HEK293 (cell line): ENCODE data around the gene NPNT.

Experiments
- CTCF ChIA-PET: fragments of 350-600 bp; formaldehyde crosslinking; extraction: SDS; loops from one replicate; lab custom pipeline; 2021; ENCODE audit warnings: antibody characterized with exemption; lab: Yijun Ruan, JAX
- POLR2A ChIA-PET: fragments of 300-600 bp; formaldehyde crosslinking; extraction: SDS; loops from one replicate; lab custom pipeline; 2020; ENCODE audit warnings: antibody characterized with exemption, inconsistent platforms; lab: Yijun Ruan, JAX
- H3K27ac ChIP-seq: fragments of 200-500 bp; sonication (Bioruptor generic); 2 replicates; pipeline ENCODE4 v1.5.1; 2014; ENCODE audit warnings: low read depth, low read length, control low read depth, inconsistent platforms; ENCODE audit errors: extremely low read depth
- H3K36me3 ChIP-seq, 2 experiments: fragments of 200-500 bp in 1 of 2; sonication (Bioruptor generic) in 1 of 2; 1 replicate in 1 of 2; 2 replicates in 1 of 2; pipeline ENCODE4 v1.5.1; 2014 to 2017; ENCODE audit warnings: inconsistent platforms in 2 of 2, low read length in 2 of 2; ENCODE audit not compliant: control insufficient read depth in 2 of 2, insufficient read depth in 1 of 2
- H3K4me1 ChIP-seq: fragments of 200-500 bp; sonication (Bioruptor generic); 2 replicates; pipeline ENCODE4 v1.5.1; 2014; ENCODE audit warnings: mild to moderate bottlenecking, low read length, inconsistent platforms; ENCODE audit not compliant: control insufficient read depth, insufficient read depth
- H3K4me3 ChIP-seq: 2 replicates; pipeline ENCODE4 v1.5.1; 2011; ENCODE audit warnings: low read depth, mild to moderate bottlenecking, control low read depth, low read length, moderate library complexity
- H3K9me3 ChIP-seq: fragments of 200-500 bp; sonication (Bioruptor generic); 2 replicates; pipeline ENCODE4 v1.5.1; 2014; ENCODE audit warnings: low read depth, low read length, inconsistent platforms; ENCODE audit not compliant: control insufficient read depth, insufficient read depth
- BCL11B ChIP-seq: fragments of 450-650 bp; formaldehyde crosslinking; IDR thresholded peaks from 2 replicates; pipeline ENCODE4 v1.5.1; 2016; ENCODE audit warnings: low read depth, missing biosample characterization, missing genetic modification characterization
- HOXA7 ChIP-seq: sonication (generic); formaldehyde crosslinking; IDR thresholded peaks from 2 replicates; pipeline ENCODE4 v1.8.1; 2022; ENCODE audit warnings: missing genetic modification reagents, borderline replicate concordance
- KLF7 ChIP-seq: fragments of 450-650 bp; formaldehyde crosslinking; IDR thresholded peaks from 2 replicates; pipeline ENCODE4 v1.5.1; 2016; ENCODE audit warnings: missing biosample characterization, missing genetic modification characterization, borderline replicate concordance
- KLF8 ChIP-seq: fragments of 450-650 bp; formaldehyde crosslinking; IDR thresholded peaks from 2 replicates; pipeline ENCODE4 v1.5.1; 2016; ENCODE audit warnings: missing biosample characterization, missing genetic modification characterization
- RBAK ChIP-seq: fragments of 450-650 bp; formaldehyde crosslinking; IDR thresholded peaks from 2 replicates; pipeline ENCODE4 v1.5.1; 2016; ENCODE audit warnings: missing biosample characterization, missing genetic modification characterization
- ZBTB20 ChIP-seq: fragments of 450-650 bp; formaldehyde crosslinking; IDR thresholded peaks from 2 replicates; pipeline ENCODE4 v1.5.1; 2016; ENCODE audit warnings: missing biosample characterization, missing genetic modification characterization
- ZBTB21 ChIP-seq: fragments of 450-650 bp; formaldehyde crosslinking; IDR thresholded peaks from 2 replicates; pipeline ENCODE4 v1.5.1; 2017; ENCODE audit warnings: missing biosample characterization, missing genetic modification characterization
- ZFHX2 ChIP-seq: fragments of 450-650 bp; formaldehyde crosslinking; conservative IDR thresholded peaks from 2 replicates; pipeline ENCODE4 v1.5.1; 2016; ENCODE audit warnings: missing biosample characterization, missing genetic modification characterization
- ZFP3 ChIP-seq: fragments of 450-650 bp; formaldehyde crosslinking; IDR thresholded peaks from 2 replicates; pipeline ENCODE4 v1.5.1; 2016; ENCODE audit warnings: low read depth, missing biosample characterization, missing genetic modification characterization
- ZIC2 ChIP-seq: fragments of 450-650 bp; formaldehyde crosslinking; IDR thresholded peaks from 2 replicates; pipeline ENCODE4 v1.5.1; 2016; ENCODE audit warnings: missing biosample characterization, missing genetic modification characterization
- ZNF10 ChIP-seq: fragments of 450-650 bp; formaldehyde crosslinking; IDR thresholded peaks from 2 replicates; pipeline ENCODE4 v1.5.1; 2017; ENCODE audit warnings: missing biosample characterization, missing genetic modification characterization
- ZNF114 ChIP-seq: fragments of 450-650 bp; formaldehyde crosslinking; IDR thresholded peaks from 2 replicates; pipeline ENCODE4 v1.5.0; 2017; ENCODE audit warnings: missing biosample characterization, missing genetic modification characterization
- ZNF138 ChIP-seq: fragments of 450-650 bp; formaldehyde crosslinking; IDR thresholded peaks from 2 replicates; pipeline ENCODE4 v1.5.1; 2016; ENCODE audit warnings: missing biosample characterization, missing genetic modification characterization, borderline replicate concordance
- ZNF24 ChIP-seq: fragments of 450-650 bp; formaldehyde crosslinking; IDR thresholded peaks from 2 replicates; pipeline ENCODE4 v1.5.1; 2016; ENCODE audit warnings: missing biosample characterization, missing genetic modification characterization
- ZNF311 ChIP-seq: fragments of 450-650 bp; formaldehyde crosslinking; IDR thresholded peaks from 2 replicates; pipeline ENCODE4 v1.5.1; 2017; ENCODE audit warnings: missing biosample characterization, missing genetic modification characterization, borderline replicate concordance
- ZNF416 ChIP-seq: fragments of 450-650 bp; formaldehyde crosslinking; IDR thresholded peaks from 2 replicates; pipeline ENCODE4 v1.5.1; 2016; ENCODE audit warnings: missing biosample characterization, missing genetic modification characterization
- ZNF433 ChIP-seq: fragments of 450-650 bp; formaldehyde crosslinking; IDR thresholded peaks from 2 replicates; pipeline ENCODE4 v1.5.1; 2016; ENCODE audit warnings: missing biosample characterization, missing genetic modification characterization, low read depth
- ZNF473 ChIP-seq: fragments of 450-650 bp; formaldehyde crosslinking; IDR thresholded peaks from 2 replicates; pipeline ENCODE4 v1.5.1; 2017; ENCODE audit warnings: missing biosample characterization, missing genetic modification characterization
- ZNF548 ChIP-seq: fragments of 450-650 bp; formaldehyde crosslinking; IDR thresholded peaks from 2 replicates; pipeline ENCODE4 v1.5.1; 2016; ENCODE audit warnings: missing biosample characterization, missing genetic modification characterization
- ZNF560 ChIP-seq: fragments of 450-650 bp; formaldehyde crosslinking; IDR thresholded peaks from 2 replicates; pipeline ENCODE4 v1.5.1; 2017; ENCODE audit warnings: missing biosample characterization, missing genetic modification characterization, borderline replicate concordance
- ZNF645 ChIP-seq: fragments of 450-650 bp; formaldehyde crosslinking; IDR thresholded peaks from 2 replicates; pipeline ENCODE4; 2016; ENCODE audit warnings: missing biosample characterization, missing genetic modification characterization
- ZNF792 ChIP-seq: fragments of 450-650 bp; formaldehyde crosslinking; IDR thresholded peaks from 2 replicates; pipeline ENCODE4 v1.5.1; 2016; ENCODE audit warnings: missing biosample characterization, missing genetic modification characterization
- TF ChIP-seq, protein P1 (sequence below): fragments of 450-650 bp; formaldehyde crosslinking; IDR thresholded peaks from 2 replicates; pipeline ENCODE4 v1.5.1; 2016; ENCODE audit warnings: missing biosample characterization, missing genetic modification characterization
- TF ChIP-seq, protein P2 (sequence below): fragments of 450-650 bp; IDR thresholded peaks from 2 replicates; pipeline ENCODE4 v1.5.1; 2018; ENCODE audit warnings: missing biosample characterization, missing genetic modification characterization
- TF ChIP-seq, protein P3 (sequence below): fragments of 450-650 bp; formaldehyde crosslinking; IDR thresholded peaks from 2 replicates; pipeline ENCODE4 v1.5.1; 2017; ENCODE audit warnings: missing biosample characterization, mild to moderate bottlenecking, missing genetic modification characterization, moderate library complexity

Gene NPNT

DNA sequence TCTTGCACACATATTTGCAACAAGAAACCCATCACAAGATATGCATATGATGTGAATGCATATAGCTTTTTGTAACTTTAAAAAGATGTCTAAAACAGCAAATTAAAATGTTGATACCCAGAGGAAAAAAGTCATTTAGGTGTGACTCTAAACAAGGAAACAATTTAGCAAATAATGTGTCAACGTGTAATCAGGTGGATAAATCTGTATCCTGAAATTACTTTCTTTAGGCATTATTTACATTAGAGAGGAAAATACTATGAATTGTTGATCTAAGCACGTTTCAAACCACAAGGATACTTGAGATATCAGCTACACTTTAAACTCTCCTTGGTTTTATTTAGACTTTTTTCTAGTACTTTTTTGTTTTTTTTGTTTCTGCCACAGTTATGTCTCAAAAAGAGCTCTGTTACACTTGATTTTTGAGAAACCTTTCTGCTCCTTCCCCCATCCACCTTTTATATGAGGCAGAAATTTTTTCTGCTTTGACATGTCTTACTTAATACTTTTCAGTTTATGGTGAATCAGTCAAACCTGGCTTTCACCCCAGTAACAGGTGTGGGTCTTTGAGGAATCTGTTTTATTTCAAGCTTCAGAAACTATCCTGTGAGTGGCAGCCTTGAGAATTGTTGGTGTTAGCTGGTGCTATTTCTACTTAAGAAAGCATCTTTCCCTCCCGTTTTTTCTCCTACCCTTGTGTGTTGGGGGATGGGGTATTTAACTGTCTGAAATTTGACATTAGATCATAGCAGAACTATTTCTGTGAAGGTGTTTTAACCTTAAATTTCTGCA lies 1.9 kb downstream of the NPNT start (continued):
- TF ChIP-seq ZNF473 (tag by site-specific recombination) (no peak), KLF8 (tag by site-specific recombination) (no peak), ZNF138 (tag by site-specific recombination) (no peak), ZNF114 (tag by site-specific recombination) (no peak), ZNF433 (tag by site-specific recombination) (no peak), BCL11B (no peak), ZFP3 (tag by site-specific recombination) (no peak), ZNF24 (tag by site-specific recombination) (no peak), ZNF792 (no peak)

DNA sequence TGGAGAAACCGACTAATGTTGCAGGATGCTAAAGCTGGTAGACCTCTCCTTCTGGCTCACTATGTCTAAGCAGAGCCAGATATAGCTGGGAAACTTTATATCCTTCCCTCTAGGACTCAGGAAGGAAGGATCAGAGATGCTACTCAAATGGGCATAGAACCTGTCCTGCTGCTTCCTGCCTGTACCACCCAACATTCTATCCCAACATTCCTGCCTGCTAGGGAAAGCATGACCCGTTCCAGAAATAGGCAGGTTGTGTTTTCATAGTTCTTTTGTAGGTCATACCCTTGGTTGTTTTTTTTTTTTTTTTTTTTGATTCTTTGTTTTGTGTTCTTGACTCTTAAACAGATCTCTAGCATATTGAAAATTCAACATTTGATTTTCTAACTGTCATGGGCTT lies 5.3 kb downstream of the NPNT start:
- CTCF ChIA-PET, result no interaction called here
- no peaks in the 10 kb centered on the region for H3K9me3 ChIP-seq
- no peak overlapping the region for H3K4me3 ChIP-seq
- H3K4me1 ChIP-seq, result peaks cover 12% of the 10 kb centered on the region
- TF ChIP-seq, protein P1, sequence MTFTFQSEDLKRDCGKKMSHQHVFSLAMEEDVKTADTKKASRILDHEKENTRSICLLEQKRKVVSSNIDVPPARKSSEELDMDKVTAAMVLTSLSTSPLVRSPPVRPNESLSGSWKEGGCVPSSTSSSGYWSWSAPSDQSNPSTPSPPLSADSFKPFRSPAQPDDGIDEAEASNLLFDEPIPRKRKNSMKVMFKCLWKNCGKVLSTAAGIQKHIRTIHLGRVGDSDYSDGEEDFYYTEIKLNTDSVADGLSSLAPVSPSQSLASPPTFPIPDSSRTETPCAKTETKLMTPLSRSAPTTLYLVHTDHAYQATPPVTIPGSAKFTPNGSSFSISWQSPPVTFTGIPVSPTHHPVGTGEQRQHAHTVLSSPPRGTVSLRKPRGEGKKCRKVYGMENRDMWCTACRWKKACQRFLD, result no peak
- TF ChIP-seq ZNF548 (no peak), ZIC2 (tag by site-specific recombination) (no peak)
- TF ChIP-seq, protein P2, sequence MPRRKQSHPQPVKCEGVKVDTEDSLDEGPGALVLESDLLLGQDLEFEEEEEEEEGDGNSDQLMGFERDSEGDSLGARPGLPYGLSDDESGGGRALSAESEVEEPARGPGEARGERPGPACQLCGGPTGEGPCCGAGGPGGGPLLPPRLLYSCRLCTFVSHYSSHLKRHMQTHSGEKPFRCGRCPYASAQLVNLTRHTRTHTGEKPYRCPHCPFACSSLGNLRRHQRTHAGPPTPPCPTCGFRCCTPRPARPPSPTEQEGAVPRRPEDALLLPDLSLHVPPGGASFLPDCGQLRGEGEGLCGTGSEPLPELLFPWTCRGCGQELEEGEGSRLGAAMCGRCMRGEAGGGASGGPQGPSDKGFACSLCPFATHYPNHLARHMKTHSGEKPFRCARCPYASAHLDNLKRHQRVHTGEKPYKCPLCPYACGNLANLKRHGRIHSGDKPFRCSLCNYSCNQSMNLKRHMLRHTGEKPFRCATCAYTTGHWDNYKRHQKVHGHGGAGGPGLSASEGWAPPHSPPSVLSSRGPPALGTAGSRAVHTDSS, result no peak
- no peak overlapping the region for H3K27ac ChIP-seq
- peaks cover 0 to 11% of the 10 kb centered on the region in 2 experiments; a peak in 2 of 3 replicates for H3K36me3 ChIP-seq
- POLR2A ChIA-PET, result no interaction called here

- H3K9me3 ChIP-seq, result no peaks in the 10 kb centered on the region
- H3K27ac ChIP-seq, result no peak overlapping the region
- no peak for TF ChIP-seq RBAK (tag by site-specific recombination)
- H3K4me3 ChIP-seq, result no peak overlapping the region
- ChIA-PET CTCF (interaction anchor here (0.6 kb wide), 1 partner anchor 243 kb away, joined by 3 read pairs; no protein-coding TSS in a partner anchor), POLR2A (no interaction called here)
- peaks cover 3% of the 10 kb centered on the region; the same call in 1 of the 2 replicates for H3K4me1 ChIP-seq
- peaks cover 0 to 11% of the 10 kb centered on the region in 2 experiments; a peak in 2 of 3 replicates for H3K36me3 ChIP-seq
Observed at GRCh38 chr4:105902550-105903262, 7.4 kb downstream of the NPNT start.

GRCh38 chr4:105909787-105910281 lies 14.6 kb downstream of the NPNT start:
- POLR2A ChIA-PET, result no interaction called here
- TF ChIP-seq, protein P3, sequence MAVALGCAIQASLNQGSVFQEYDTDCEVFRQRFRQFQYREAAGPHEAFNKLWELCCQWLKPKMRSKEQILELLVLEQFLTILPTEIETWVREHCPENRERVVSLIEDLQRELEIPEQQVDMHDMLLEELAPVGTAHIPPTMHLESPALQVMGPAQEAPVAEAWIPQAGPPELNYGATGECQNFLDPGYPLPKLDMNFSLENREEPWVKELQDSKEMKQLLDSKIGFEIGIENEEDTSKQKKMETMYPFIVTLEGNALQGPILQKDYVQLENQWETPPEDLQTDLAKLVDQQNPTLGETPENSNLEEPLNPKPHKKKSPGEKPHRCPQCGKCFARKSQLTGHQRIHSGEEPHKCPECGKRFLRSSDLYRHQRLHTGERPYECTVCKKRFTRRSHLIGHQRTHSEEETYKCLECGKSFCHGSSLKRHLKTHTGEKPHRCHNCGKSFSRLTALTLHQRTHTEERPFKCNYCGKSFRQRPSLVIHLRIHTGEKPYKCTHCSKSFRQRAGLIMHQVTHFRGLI (tag by site-specific recombination), result no peak
- TF ChIP-seq ZNF560 (no peak), ZBTB21 (no peak), KLF7 (tag by site-specific recombination) (no peak), ZNF311 (no peak), ZBTB20 (tag by site-specific recombination) (no peak), ZNF10 (tag by site-specific recombination) (no peak), ZFHX2 (no peak), ZNF645 (tag by site-specific recombination) (no peak), ZNF416 (tag by site-specific recombination) (no peak), HOXA7 (CRISPR knock-in tag) (no peak)

More at GRCh38 chr4:105909787-105910281, 14.6 kb downstream of the NPNT start:
- Histone ChIP-seq H3K4me3 (no peak overlapping the region), H3K27ac (no peak overlapping the region), H3K4me1 (no peaks in the 10 kb centered on the region), H3K36me3 (no peaks in the 10 kb centered on the region; a peak in 1 of 3 replicates), H3K9me3 (no peaks in the 10 kb centered on the region)
- CTCF ChIA-PET, result no interaction called here
